GM18520 (cell line): ENCODE measurements around the gene RAP1GAP2.

ENCODE experiments used
- ATAC-seq: cut with Tn5 transposase; IDR thresholded peaks from one replicate; pipeline ENCODE4 v1.9.1; 2021; ENCODE audit not compliant: unreplicated experiment

Gene RAP1GAP2

GRCh38 chr17:2940352-2940751 is 144.1 kb downstream of the RAP1GAP2 start:
- no peak for ATAC-seq

GRCh38 chr17:2943981-2944380 is 147.7 kb downstream of the RAP1GAP2 start:
- ATAC-seq, result no peak

- no peak for ATAC-seq
Measured at GRCh38 chr17:2945299-2945698, 149.1 kb downstream of the RAP1GAP2 start.

GRCh38 chr17:2946144-2946543 is 149.9 kb downstream of the RAP1GAP2 start:
- no peak for ATAC-seq

GRCh38 chr17:2947588-2947950 is 151.3 kb downstream of the RAP1GAP2 start:
- ATAC-seq, result no peak

- ATAC-seq, result no peak
Measured at GRCh38 chr17:2947996-2948550, 151.8 kb downstream of the RAP1GAP2 start.

- ATAC-seq, result no peak
Measured at GRCh38 chr17:2948721-2949468, 152.7 kb downstream of the RAP1GAP2 start.

GRCh38 chr17:2949469-2950044 is 153.3 kb downstream of the RAP1GAP2 start:
- no peak for ATAC-seq

GRCh38 chr17:2950846-2951245 is 154.6 kb downstream of the RAP1GAP2 start:
- ATAC-seq, result no peak

- ATAC-seq, result no peak
Measured at GRCh38 chr17:2952174-2952845, 156.1 kb downstream of the RAP1GAP2 start.

GRCh38 chr17:2954898-2955445 is 158.7 kb downstream of the RAP1GAP2 start:
- no peak for ATAC-seq

GRCh38 chr17:2955931-2956582 is 159.8 kb downstream of the RAP1GAP2 start:
- ATAC-seq, result no peak

- ATAC-seq, result no peak
Measured at GRCh38 chr17:2957631-2958286, 161.5 kb downstream of the RAP1GAP2 start.

GRCh38 chr17:2958706-2959222 is 162.5 kb downstream of the RAP1GAP2 start:
- no peak for ATAC-seq

- no peak for ATAC-seq
Measured at GRCh38 chr17:2959371-2960130, 163.3 kb downstream of the RAP1GAP2 start.

GRCh38 chr17:2961446-2961845 is 165.2 kb downstream of the RAP1GAP2 start:
- no peak for ATAC-seq

GRCh38 chr17:2962236-2962635 is 166.0 kb downstream of the RAP1GAP2 start:
- no peak for ATAC-seq

- ATAC-seq, result no peak
Measured at GRCh38 chr17:2962729-2963128, 166.5 kb downstream of the RAP1GAP2 start.

GRCh38 chr17:2963332-2964027 is 167.2 kb downstream of the RAP1GAP2 start:
- no peak for ATAC-seq
